HepG2 (cell line): Measurements from ENCODE around the gene MSANTD1.

ENCODE experiments used
- ATF3 ChIP-seq: sonication (generic); formaldehyde crosslinking; IDR thresholded peaks from 2 replicates; pipeline ENCODE4 v1.4.0; 2020; ENCODE audit warnings: missing genetic modification reagents
- CTCF ChIP-seq: sonication (generic); formaldehyde crosslinking; IDR thresholded peaks from 2 replicates; pipeline ENCODE4 v1.5.0; 2020; ENCODE audit warnings: mild to moderate bottlenecking, missing genetic modification reagents, moderate library complexity
- EZH2 ChIP-seq: conservative IDR thresholded peaks from 2 replicates; pipeline ENCODE4 v1.6.1; 2012; ENCODE audit warnings: mild to moderate bottlenecking, low read depth, low read length, moderate library complexity
- GABPA ChIP-seq, 2 experiments: IDR thresholded peaks; 2 replicates each; pipeline ENCODE4 v1.6.1; 2011 to 2016; ENCODE audit warnings: low read depth in 2 of 2, low read length in 1 of 2, missing biosample characterization in 1 of 2, missing genetic modification characterization in 1 of 2
- KMT2A ChIP-seq: sonication (generic); formaldehyde crosslinking; IDR thresholded peaks from 2 replicates; pipeline ENCODE4 v1.4.0; 2020; ENCODE audit warnings: missing genetic modification reagents
- POLR2A ChIP-seq, 2 experiments: IDR thresholded peaks; 2 replicates each; pipeline ENCODE4 v1.6.1; 2011; ENCODE audit warnings: low read depth in 2 of 2, low read length in 2 of 2, mild to moderate bottlenecking in 1 of 2, moderate library complexity in 1 of 2; ENCODE audit not compliant: insufficient read depth in 1 of 2
- SRSF9 ChIP-seq: fragments of 200-400 bp; formaldehyde crosslinking; IDR thresholded peaks from 2 replicates; pipeline ENCODE4 v1.6.1; 2018; ENCODE audit warnings: borderline replicate concordance, mild to moderate bottlenecking, low read depth, low read length; ENCODE audit not compliant: insufficient read depth, poor library complexity, severe bottlenecking
- ZNF318 ChIP-seq: sonication (generic); formaldehyde crosslinking; IDR thresholded peaks from 2 replicates; pipeline ENCODE4 v1.4.0; 2020; ENCODE audit warnings: mild to moderate bottlenecking, missing genetic modification reagents

- TF ChIP-seq POLR2A (IDR thresholded peaks at IDR 0.05; ENCODE audit: insufficient read depth in 1 of 2, low read depth in 2 of 2, low read length in 2 of 2) (no peak), CTCF (CRISPR knock-in tag) (no peak), SRSF9 (no peak), ATF3 (no peak), GABPA (IDR thresholded peaks at IDR 0.05; ENCODE audit: low read depth, low read length) (no peak), GABPA (CRISPR knock-in tag; IDR thresholded peaks at IDR 0.05; ENCODE audit: low read depth) (no peak), KMT2A (CRISPR knock-in tag) (no peak), EZH2 (no peak), ZNF318 (CRISPR knock-in tag) (no peak)
These were observed 4.2 kb upstream of the MSANTD1 start for GRCh38 chr4:3244747-3245146.
